GM21737 (cell line): ENCODE results near the gene RNF4.
"Not testable (repeated sequence)": the region's sequence is repeated elsewhere in the genome, so short reads cannot be mapped to it uniquely, and the experiment has no call there.

Experiments used
- ATAC-seq: cut with Tn5 transposase; IDR thresholded peaks from one replicate; pipeline ENCODE4 v1.9.1; 2021; ENCODE audit warnings: mild to moderate bottlenecking, moderate library complexity; ENCODE audit not compliant: unreplicated experiment

Gene RNF4

DNA sequence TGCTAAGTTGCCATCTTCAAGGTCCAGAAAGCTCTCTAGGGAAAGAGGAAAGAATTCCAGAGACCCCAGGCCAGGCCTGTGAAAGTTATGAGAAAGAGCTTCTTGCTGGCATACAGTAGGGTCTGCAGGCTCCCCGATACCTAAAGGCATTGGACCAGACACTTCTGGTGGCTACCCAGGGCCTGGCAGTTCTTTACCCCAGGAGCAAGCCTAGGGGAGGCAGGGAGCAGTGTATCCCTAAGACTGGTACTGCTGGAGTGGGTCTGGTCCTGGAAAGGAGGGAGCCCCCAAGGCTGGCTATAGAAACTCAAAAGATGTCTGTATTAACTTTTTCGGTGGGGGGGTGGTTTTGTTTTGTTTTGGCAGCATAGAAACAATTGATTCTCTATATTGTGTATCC, 47.7 kb downstream of the RNF4 start:
- no peak for ATAC-seq

DNA sequence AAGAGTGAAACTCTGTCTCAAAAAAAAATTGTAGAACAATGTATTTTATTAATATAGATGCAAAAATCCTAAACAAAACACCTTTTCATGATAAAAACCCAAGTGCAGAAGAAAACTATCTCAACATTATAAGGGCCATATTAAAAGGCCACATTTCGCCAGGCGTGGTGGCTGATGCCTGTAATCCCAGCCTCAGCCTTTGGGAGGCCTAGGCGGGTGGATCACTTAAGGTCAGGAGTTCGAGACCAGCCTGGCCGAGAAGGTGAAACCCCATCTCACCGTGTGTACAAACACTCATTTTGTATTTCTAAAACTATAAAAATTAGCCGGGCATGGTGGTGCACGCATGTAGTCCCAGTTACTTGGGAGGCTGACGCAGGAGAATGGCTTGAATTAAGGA, 57.7 kb downstream of the RNF4 start:
- ATAC-seq, result no peak

DNA sequence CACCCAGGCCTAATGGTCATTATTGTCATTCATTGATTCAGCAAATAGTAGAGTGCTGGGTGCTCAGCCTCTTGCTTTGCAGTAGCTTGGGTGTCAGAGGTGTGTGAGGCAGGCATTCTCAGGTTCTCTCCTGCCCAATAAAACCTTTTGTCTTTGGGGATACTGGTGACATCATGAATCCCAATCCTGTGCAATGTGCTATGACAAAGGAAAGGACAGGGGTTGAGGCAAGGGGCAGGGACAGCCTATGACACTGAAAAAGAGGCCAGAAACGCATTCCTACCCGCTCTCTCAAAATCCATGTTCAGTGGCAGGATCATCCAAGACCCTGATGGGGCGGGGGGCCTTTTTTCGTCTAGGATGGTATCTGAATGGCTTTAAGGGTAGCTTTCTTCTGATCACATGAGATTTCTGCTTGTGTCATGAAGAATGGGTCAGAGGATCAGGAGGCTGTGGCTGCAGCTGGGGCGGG, 66.0 kb downstream of the RNF4 start:
- no peak for ATAC-seq

DNA sequence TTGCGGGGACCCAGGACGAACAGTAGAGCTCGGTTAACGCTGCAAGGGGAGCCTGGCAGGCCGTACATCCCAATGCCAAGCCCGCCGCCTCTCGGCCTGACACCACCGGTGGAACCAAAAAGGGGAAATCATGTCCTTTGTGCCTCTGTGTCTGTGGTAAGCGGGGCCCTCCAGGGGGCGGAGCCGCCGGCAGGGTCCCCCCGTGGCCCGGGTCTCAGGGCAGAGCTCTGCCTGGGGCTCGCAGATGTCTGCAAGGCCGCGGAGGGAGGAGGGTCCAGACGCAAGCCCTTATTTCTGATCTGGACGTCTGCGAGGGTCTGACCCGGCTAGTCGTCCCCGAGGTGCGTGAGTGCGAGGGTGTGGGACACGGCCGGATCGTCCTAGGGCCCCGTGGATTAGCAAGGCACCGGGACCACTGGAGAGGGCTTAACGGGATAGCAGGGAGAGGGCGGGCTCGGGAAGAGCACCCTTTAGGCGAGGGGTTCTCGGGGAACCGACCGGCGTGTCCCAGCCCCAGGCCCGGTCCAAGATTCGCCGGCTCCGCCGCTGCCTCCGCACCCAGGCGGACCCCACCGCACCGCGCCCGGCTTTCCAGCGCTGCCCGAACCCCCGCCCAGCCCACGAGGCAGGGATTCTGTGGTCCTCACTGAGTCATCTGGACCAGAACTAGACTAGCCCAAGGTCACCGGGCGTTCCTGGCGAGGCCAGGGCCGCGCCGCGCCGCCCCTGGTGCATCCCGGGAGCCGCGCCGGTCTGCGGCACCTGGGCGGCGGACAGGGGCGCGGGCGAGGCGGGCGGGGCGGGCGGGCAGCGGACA, 66.7 kb downstream of the RNF4 start:
- no peak for ATAC-seq

DNA sequence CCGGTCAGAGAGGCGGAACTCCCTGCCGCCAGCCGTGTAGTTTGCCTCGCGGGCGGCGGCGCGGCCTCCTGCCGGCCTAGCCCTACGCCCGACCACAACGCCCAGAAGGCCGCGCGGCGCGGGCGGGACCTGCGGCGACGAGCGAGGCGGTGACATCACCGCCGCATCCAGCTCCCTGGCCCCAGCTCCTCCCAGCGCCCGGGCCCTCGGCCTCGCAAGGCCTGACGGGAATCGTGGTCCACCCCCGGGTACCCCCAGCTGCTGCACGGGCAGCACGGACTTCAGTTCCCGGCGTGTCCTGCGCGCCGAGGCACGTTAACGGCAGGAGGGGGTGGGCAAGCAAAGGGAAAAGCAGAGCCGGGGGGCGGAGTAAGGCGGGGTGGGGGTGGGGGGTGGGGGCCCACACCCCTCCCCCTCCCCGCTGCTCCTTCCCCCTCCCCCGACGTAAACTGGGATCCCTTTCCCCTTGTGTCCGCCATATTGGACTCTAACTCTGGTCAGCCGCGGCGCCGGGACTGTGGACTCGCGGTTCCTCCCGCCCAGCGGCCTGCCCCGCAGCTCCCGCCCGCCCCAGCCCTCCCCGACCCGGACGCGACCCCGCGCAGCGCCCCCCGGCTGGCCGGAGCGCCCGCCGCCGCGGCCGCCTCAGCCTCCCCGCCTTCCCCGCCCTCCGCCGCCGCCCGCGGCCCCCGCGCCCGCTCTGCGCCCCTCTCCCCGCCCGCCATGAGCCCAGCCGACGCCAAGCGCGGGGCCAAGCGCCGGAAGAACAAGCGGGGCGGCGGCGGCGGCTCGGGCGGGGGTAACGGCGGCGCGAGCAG, 67.5 kb downstream of the RNF4 start, which contains the start of gene FAM193A:
Gene FAM193A, plus strand, starts transcription at position 455 of the 818 bp plus-strand sequence. Its CDS starts 269 bp downstream, at position 724.
- ATAC-seq, result peak; percentile 82

DNA sequence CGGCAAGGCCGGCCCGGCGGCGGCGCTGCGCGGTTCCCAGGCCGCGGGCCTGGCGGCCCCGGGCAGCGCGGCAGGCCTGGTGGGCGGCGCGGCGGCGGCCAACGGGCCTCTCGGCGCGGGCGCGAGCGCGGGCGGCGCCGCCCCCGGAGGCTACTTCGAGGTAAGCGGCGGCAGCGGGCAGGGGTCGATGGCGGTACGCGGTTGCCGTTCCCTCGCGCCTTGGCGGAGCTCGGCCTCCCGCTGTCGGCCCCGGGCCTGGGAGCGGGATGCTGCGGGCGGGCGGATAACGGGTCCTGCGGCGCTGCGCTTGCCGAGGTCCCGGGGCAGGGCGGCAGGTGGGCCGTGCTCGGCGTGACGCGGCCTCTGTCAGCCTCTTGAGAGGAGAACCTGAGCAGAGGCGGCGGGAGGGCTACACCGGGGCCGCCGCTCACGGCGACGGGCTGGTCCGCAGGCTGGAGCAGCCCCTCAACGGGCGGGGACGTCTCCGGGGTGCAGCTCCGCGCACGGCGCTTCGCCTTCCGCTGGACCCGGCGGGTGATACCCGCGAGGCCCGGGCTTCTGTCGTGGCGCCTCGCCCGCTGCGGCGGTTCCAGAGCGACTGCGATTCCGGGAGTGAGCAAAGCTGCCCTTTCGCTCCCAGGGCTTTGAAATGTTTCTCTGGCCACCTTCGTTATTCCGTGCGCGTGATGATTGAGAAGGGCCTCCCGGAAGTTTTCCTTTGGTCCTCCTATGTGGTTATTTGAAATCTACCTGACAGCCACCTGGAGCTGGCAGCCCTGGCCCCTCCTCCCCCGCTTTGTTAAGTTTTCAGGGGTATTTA, 68.3 kb downstream of the RNF4 start:
- peak; percentile 20 for ATAC-seq

DNA sequence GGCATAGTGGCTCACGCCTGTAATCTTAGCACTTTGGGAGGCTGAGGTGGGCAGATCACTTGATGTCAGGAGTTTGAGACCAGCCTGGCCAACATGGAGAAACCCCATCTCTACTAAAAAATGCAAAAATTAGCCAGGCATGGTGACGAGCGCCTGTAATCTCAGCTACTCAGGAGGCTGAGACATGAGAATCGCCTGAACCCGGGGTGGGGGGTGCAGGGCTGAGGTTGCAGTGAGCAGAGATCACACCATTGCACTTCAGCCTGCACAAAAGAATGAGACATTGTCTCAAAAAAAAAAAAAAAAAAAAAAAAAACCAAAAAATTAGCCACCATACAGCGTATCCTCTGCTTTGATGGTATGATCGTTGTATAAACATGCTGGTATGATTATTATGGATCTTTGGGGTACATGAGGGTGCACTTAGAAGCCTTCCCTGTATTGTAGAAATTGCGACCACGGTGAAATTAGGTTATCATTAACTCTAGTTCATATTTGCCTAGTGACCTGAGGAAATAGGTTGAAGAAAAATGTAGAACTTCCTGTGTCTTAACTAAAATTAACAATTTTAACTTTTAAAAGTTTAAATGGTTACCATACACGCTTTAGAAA, 74.8 kb downstream of the RNF4 start:
- not testable (repeated sequence) for ATAC-seq

DNA sequence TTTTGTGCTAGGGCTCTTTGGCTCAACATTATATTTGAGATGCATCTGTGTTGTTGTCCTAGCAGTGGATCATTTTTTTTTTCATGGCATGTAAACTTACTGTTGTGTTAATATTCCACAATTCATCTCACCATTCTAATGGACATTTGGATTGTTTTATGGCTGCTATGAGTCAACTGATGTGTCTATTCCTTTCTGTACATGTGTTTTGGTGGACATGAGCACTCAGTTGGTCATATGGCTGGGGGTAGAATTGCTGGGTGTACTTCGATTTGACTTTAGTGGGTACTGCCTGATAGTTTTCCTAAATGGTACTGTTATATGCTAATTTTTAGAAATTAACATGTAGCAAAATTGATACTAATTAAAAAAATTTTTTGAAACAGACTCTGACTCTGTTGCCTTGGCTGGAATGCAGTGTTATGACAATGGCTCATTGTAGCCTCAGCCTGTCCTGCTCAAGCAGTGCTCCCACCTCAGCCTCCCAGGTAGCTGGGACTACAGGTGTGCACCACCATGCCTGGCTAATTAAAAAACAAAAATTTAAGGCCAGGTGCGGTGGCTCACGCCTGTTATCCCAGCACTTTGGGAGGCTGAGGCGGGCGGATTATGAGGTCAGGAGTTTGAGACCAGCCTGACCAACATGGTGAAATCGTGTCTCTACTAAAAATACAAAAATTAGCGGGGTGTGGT, 76.6 kb downstream of the RNF4 start:
- ATAC-seq, result no peak

DNA sequence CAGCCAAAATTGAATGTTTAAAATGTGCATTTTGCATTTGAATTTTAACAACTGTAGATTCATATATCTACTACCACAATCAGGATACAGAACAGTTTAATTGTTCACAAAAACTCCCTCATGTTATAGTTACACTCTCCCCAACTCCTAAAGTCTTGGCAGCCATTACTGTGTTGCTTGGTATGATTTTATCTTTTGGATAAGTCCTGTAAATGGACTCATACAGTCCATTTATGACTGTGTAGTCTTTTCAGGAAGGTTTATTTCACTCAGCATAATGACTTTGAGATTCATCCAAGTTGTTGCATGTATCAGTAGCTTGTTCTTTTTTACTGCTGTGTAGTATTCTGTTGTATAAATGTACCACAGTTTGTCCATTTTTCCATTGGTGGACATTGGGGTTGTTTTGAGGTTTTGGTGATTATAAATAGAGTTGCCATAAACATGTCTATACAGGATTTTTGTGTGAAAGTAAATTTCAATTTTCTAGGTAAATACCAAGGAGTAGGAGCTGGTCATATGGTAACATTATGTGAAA, 77.4 kb downstream of the RNF4 start:
- ATAC-seq, result no peak

DNA sequence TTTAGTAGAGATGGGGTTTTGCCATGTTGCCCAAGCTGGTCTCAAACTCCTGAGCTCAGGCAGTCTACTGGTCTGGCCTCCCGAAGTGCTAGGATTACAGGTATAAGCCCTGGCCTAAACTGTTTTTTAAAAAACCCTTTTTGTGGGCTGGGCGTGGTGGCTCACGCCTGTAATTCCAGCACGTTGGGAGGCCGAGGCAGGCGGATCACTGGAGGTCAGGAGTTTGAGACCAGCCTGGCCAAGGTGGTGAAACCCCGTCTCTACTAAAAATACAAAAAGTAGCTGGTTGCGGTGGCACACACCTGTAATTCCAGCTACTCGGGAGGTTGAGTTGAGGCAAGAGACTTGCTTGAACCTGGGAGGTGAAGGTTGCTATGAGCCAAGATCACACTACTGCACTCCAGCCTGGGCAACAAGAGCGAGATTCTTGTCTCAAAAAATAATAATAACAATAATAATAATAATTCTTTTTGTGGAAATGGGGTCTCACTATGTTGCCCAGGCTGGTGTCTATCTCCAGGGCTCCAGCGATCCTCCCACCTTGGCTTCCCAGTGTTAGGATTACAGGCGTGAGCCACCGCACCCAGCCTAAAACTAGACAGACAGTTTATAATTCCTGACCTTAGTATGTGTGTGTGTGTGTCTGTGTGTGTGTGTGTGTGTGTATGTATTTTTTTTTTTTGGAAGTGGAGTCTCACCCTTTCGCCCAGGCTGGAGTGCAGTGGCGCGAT, 78.2 kb downstream of the RNF4 start:
- ATAC-seq, result not testable (repeated sequence)

DNA sequence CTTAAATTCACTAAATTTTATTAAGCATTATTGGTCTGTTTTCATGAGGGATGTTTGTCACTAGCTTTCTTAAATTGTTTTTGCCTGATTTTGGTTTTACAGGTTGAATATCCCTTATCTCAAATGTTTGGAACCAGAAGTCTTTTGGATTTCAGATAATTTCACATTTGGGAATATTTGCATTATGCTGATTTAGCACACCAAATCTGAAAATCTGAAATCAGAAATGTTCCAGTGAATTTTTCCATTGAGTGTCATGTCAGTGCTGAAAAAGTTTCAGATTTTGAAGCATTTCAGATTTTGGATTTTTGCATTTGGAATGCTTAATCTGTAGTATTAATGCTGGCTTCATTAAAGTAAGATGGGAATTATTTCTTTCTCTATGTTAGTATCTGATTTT, 82.2 kb downstream of the RNF4 start:
- no peak for ATAC-seq

DNA sequence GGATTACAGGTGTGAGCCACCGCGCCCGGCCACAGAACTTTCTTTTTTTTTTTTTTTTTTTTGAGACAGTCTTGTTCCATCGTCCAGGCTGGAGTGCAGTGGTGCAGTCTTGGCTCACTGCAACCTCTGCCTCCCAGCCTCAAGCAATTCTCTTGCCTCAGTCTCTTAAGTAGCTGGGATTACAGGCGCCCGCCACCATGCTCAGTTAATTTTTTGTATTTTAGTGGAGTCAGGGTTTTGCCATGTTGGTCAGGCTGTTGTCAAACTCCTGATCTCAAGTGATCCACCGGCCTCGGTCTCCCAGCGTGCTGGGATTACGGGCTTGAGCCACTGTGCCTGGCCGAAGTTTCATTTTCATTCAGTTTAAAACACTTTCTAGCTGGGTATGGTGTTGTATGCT, 83.9 kb downstream of the RNF4 start:
- no peak for ATAC-seq

DNA sequence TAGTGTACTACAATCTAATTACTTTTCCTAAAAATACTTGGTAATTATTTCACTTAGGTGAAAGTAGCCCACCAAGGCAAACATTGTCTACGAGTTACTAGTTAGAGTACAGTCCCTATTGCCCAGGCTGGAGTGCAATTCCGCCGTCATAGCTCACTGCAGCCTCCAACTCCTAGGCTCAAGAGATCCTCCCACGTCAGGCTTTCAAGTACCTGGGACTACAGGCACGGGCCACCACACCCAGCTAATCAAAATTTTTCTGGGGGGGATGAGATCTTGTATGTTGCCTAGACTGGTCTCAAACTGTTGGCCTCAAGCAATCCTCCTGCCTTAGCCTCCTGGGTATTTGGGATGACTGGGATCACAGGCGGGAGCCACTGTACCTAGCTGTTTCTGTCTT, 89.4 kb downstream of the RNF4 start:
- no peak for ATAC-seq

DNA sequence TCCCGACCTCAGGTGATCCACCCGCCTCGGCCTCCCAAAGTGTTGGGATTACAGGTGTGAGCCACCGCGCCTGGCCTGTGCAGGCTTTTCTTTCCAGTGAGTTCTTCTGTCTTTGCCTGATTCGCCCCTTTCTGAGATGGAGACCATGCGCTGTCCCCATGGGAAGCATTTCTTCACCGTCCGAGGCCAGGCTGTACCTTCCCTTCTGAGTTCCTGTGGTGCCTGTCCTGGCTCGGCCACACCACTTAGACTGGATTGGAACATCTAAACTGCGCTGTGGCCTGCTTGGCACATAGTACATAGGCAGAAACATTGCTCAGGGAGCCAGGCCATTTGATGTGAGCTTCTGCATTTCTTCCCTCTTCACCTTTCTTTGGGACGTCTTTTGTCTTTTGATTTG, 91.3 kb downstream of the RNF4 start:
- ATAC-seq, result no peak
